GM19397 (cell line): Measurements from ENCODE around the gene PDE4B.
"Not testable (repeated sequence)": the region's sequence is repeated elsewhere in the genome, so short reads cannot be mapped to it uniquely, and the experiment has no call there.

Source experiments
- ATAC-seq: cut with Tn5 transposase; IDR thresholded peaks from one replicate; pipeline ENCODE4 v1.9.1; 2021; ENCODE audit warnings: mild to moderate bottlenecking, moderate library complexity; ENCODE audit not compliant: unreplicated experiment

The PDE4B gene

DNA sequence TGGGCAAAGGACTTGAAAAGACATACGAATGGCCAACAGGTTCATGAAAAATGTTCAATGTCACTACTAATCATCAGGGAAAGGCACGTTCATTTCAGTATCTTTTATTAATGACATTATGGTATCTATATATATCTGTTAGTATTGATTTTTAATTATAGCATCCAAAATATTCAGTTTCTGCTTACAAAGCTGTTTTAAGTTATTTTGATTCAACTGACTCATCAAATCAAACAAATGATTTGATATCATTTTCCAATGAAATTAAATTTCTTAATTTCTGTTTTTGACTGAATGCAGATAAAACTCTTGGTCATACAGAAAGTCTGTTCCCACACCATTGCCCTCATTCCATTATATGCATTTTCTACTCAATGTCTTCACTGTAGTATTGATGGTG, 315.9 kb downstream of the PDE4B start:
- ATAC-seq, result no peak

GRCh38 chr1:66112744-66113400, 320.2 kb downstream of the PDE4B start:
- no peak for ATAC-seq

- no peak for ATAC-seq
These were observed 326.5 kb downstream of the PDE4B start for GRCh38 chr1:66119148-66119547.

- no peak for ATAC-seq
These were observed 332.0 kb downstream of the PDE4B start for GRCh38 chr1:66124670-66125069.

DNA sequence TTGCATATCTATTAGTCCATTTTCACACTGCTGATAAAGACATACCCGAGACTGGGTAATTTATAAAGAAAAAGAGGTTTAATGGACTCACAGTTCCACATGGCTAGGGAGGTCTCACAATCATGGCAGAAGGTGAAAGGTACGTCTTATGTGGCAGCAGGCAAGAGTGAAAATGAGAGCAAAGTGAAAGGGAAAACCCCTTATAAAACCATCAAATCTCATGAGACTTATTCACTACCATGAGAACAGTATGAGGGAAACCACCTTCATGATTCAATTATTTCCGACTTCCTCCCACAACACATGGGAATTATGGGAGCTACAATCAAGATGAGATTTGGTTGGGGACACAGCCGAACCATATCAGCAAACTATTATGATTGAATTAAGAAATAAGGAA, 335.9 kb downstream of the PDE4B start:
- not testable (repeated sequence) for ATAC-seq

DNA sequence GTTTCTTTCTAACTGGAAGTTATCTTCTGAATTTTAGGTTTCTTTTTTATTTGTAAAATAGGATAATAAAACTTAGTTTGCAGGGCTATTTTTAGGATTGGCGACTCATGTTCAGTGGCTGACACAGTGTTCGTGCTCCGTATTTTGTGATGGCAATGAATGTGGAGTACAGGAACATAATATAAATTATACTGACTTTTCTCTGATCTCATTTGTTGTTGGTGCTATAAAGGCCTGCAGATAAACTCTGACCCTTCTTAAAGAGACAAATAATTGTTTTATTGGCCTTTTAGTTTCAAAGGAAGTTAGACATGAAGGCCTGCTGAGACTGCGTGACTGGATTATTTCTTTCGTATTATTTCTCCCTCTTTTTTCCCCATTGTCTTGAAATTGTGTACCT, 339.6 kb downstream of the PDE4B start:
- no peak for ATAC-seq

DNA sequence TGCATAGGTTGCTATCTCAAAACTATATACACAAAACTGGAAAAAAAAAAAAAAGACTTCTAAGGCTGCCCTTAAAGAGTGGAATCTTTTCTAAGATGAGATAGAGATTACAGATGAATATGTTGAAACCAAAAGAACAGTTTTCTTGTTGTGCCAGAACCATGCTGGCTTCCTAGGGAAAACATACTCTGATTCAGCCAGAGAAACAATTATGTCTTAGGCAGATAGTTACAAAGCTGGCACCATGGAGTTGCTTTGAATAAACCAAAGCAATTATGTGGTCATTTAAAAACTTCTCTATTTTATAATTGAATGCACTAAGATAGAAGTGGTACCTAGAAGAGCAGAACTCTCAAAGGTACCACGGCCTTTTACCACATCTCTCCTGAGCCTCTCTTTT, 341.3 kb downstream of the PDE4B start:
- no peak for ATAC-seq

DNA sequence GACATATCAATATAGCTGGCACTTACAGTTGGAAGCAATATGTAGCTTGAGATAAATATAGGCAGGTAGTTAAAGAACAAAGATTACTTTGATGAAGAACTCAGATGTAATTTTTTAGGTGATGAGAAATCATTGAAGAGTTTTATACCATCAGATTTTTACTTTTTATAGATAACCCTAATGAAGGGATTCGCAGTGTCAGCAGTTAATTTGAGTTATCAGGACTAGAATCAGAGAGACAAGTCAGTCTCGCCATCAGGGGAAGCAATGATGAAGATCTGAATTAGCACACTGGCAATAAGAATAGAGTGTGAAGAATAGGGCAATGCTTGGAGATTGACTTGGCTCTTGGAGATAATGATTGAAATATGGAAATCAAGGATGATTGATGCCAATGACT, 342.5 kb downstream of the PDE4B start:
- no peak for ATAC-seq

DNA sequence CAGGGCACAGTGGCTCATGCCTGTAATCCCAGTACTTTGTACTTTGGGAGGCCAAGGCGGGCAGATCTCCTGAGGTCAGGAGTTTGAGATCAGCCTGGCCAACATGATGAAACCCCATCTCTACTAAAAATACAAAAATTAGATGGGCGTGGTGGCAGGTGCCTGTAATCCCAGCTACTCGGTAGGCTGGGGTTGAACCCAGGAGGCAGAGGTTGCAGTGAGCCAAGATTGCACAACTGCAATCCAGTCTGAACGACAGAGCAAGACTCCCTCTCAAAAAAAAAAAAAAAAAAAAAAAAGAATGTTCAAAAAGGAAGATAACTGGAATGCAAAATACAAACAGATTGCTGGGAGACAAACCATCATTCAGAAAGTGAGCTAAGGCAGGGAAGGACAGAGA, 343.7 kb downstream of the PDE4B start:
- ATAC-seq, result not testable (repeated sequence)

DNA sequence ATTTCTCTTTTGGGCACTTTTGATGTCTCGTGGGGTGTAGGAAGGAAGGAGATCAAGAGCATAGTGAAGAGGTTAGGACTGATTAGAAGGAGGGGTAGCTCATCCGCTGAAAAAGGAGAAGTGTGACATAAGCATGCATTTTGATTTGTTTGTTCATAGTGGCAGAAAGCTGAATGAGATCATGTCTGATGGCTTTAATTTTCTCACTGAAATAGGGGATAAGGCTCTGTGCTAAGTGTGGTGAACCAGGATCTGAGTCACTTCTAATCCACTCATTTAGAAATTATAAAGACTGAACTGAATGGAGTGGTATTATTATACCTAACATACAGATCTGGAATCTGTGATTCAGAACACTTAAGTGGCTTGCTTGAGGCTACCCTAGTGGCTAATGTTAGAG, 344.5 kb downstream of the PDE4B start:
- ATAC-seq, result no peak

DNA sequence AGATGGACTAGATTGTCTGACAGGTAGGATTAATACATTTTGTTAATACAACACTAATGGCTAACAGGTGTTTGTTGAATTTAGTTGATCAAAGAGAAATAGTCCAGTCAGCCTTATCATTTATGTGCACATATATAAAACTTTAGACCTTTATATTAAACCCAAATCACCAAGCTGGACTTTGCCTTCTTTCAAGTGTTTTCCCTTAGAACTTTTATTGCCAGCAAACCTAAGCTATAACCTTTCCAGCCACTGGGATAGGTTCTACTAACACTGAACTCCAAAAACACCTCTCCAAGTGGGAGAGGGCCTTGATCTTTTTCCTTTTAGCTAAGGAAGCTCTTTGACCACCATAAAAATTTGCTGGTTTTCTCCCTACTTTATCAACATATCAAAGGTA, 345.9 kb downstream of the PDE4B start:
- no peak for ATAC-seq

DNA sequence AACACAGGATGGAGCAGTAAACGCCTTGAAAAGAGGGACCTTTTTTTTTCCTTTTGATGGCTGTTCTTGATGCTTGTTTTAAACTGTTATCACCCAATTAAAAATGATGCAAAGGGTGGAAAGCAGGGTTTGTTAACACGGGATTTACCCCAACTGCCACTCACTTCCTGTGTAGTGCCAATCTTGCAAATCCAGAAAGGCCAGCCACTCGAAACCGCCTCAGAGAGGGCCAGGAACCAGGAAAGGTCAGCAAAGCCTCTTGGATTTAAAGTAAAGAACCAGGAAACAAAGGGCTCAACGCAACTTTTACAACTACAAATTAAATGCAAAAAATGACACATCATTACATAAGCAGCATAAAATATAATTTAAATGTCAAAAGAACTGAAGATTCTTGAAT, 347.4 kb downstream of the PDE4B start:
- no peak for ATAC-seq

- no peak for ATAC-seq
These were observed 351.0 kb downstream of the PDE4B start for GRCh38 chr1:66143651-66144050.

DNA sequence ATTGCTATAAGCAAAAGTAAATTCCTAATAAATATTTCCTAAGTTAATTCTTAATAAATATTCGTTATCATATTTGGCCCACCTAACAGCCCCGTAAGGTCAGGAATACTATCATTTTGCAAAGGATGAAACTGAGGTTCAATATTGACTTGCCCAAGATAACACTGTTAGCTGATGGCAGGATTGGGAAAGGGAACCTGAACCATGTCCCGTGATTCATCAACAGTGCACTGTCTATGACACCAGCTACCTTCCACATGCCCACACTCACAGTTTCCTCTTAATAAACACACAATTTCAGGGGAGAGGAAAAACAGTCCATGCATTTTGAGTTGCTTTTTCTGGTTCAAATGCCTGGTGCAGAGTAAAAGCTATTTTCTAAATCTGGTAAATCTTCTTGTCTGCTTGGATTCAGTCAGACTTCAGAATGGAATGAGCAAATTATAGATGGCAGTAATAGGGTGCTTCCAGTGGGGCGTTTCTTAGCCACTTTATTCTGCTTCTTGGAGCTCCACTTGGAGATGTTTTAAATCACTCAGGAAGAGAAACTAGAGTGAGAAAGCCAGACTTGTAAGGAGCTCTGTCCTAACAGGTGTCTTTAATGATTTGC, 354.6 kb downstream of the PDE4B start:
- no peak for ATAC-seq

DNA sequence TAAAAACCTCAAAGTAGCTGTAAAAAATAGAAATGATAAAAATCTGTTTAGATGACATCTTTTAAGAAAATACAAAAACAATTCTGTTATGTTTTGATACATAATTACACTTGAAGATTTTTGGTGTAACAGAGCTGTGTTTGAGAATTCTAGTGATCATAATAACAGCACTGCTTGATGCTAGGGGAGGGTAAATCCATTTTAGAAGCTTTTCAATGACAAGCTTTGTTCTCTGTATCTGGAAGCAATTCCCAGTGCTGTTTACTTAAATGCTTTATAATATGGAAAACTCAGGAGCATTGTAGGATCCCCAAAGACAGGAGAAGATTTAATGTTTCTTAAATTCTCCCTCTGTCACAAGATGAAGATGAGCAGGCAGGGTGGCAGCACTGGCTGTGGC, 359.3 kb downstream of the PDE4B start:
- no peak for ATAC-seq

DNA sequence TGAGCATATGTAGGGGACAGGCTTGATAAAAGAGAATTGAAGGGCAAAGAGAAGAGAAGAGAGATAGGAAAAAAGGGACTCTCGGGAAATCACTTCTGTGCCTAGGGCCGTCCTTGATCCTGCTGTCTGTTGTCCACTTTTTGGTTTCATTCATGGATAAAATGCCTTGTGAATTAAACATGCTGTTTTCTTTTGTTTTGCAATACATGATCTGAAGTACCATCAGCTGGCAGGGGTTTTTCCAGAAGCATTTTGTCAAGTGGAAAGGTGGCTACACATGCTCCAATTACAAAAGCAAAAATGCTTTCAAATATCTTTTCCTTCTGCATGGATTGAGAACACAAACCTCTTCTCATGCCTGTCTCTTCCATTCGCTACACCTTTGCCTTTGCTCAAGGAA, 361.7 kb downstream of the PDE4B start:
- ATAC-seq, result no peak

GRCh38 chr1:66156144-66156543, 363.4 kb downstream of the PDE4B start:
- no peak for ATAC-seq

DNA sequence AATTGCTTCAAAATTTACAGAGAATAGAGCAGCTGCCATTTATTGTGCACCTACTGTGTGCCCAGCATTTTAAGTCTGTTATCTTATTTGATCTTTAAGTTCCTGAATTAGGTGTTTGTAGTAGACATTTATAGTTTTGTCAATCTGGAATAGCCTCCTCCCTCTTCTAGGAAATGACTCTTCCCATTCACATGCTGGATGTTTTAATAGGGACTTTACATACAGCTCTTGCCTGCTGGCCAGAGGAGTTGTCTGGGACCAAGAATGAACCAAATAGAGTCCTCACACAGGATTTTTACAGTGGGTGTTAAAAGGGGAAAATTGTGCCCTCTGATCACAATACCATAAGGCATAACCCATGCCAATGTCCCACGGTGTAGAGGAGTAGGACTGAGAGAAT, 367.1 kb downstream of the PDE4B start:
- no peak for ATAC-seq

GRCh38 chr1:66160719-66161118, 368.0 kb downstream of the PDE4B start:
- no peak for ATAC-seq

GRCh38 chr1:66166753-66167152, 374.1 kb downstream of the PDE4B start:
- ATAC-seq, result no peak

DNA sequence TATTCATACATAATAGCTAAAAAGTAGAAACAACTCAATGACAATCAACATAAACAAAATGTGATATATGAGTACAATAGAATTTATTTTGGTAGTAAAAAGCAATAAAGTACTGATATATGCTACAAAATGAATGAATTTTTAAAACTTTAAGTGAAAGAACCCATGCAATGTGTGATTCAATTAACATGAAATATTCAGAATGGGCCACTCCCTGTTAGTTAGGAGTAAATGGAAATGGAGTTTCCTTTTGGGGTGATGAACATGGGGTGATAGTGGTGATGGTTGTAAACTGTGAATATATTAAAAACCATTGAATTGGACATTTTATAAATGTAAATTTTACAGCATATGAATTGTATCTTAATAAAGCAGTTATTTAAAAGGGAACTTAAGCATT, 374.6 kb downstream of the PDE4B start:
- ATAC-seq, result no peak

DNA sequence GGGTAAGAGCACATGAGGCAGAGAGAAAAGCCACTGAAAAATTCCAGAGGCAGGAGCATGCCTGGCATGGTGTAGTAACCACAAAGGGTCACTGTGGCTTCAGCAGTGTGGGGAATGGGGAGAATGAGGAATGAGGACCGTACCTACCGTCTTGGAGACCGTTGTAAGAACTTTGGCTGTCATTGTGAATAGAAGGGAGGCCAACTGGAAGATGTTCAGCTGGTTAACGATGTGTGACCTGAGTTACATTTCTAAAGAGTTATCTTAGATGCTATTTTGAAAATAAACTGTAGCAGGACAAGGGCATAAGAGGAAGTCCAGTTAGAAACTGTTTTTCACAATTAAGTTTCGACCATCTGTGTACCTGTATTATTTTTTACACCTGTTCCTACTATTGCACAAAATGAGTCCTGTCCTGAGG, 375.8 kb downstream of the PDE4B start:
- ATAC-seq, result no peak
